IgD-negative memory B cell (primary cell): ENCODE results near the gene ARIH2. TPM values are rescaled to one million over a fixed set of nuclear protein-coding genes. Genes with fewer than 3 reads are reported as not detected.

ENCODE experiments used
- H3K27ac Mint-ChIP-seq, 3 donors: one replicate each; pipeline ENCODE4 v1.8.0; 2020 to 2022; ENCODE audit warnings: mild to moderate bottlenecking in 3 of 3, mixed read lengths in 3 of 3, moderate library complexity in 1 of 3
- H3K27me3 Mint-ChIP-seq: one replicate; pipeline ENCODE4 v1.8.0; 2021; ENCODE audit warnings: mixed read lengths
- H3K36me3 Mint-ChIP-seq: one replicate; pipeline ENCODE4 v1.8.0; 2020; ENCODE audit warnings: mild to moderate bottlenecking, mixed read lengths
- H3K4me1 Mint-ChIP-seq, 3 donors: one replicate each; pipeline ENCODE4 v1.8.0; 2020 to 2022; ENCODE audit warnings: mixed read lengths in 3 of 3, mild to moderate bottlenecking in 1 of 3
- H3K4me3 Mint-ChIP-seq, 4 donors: one replicate each; pipeline ENCODE4 v1.8.0; 2020 to 2022; ENCODE audit warnings: mild to moderate bottlenecking in 4 of 4, mixed read lengths in 4 of 4, moderate library complexity in 3 of 4
- H3K9me3 Mint-ChIP-seq, 3 donors: one replicate each; pipeline ENCODE4 v1.8.0; 2020 to 2021; ENCODE audit warnings: mixed read lengths in 3 of 3, mild to moderate bottlenecking in 1 of 3
- polyA plus RNA-seq: library from polyadenylated mRNA; unstranded; fragments of 300-500 nt; fragmentation: Illumina TruSeq; gene quantifications from one replicate; pipeline ENCODE4 v1.2.3, GENCODE V29; 2021

Gene ARIH2
- polyA plus RNA-seq, 1 donor from 2014 or later: 88.4 TPM

GRCh38 chr3:48945432-48945831, 26.8 kb downstream of the ARIH2 start:
- peak overlapping the region; percentile 20 to 68 (median 64) for H3K27ac Mint-ChIP-seq
- peaks cover 12 to 42% (median 20%) of the 10 kb centered on the region in 3 donors for H3K4me1 Mint-ChIP-seq
- H3K9me3 Mint-ChIP-seq: no peaks in the 10 kb centered on the region
- no peak overlapping the region for H3K4me3 Mint-ChIP-seq
- no peaks in the 10 kb centered on the region for H3K27me3 Mint-ChIP-seq
- H3K36me3 Mint-ChIP-seq: peaks cover 3% of the 10 kb centered on the region

- H3K27ac Mint-ChIP-seq: peak overlapping the region; percentile 20 to 93 (median 64)
- peaks cover 12 to 41% (median 20%) of the 10 kb centered on the region in 3 donors for H3K4me1 Mint-ChIP-seq
- H3K9me3 Mint-ChIP-seq: no peaks in the 10 kb centered on the region
- peaks cover 3% of the 10 kb centered on the region for H3K36me3 Mint-ChIP-seq
- no peaks in the 10 kb centered on the region for H3K27me3 Mint-ChIP-seq
- no peak overlapping the region for H3K4me3 Mint-ChIP-seq
Observed at GRCh38 chr3:48945891-48946549, 27.4 kb downstream of the ARIH2 start.

DNA sequence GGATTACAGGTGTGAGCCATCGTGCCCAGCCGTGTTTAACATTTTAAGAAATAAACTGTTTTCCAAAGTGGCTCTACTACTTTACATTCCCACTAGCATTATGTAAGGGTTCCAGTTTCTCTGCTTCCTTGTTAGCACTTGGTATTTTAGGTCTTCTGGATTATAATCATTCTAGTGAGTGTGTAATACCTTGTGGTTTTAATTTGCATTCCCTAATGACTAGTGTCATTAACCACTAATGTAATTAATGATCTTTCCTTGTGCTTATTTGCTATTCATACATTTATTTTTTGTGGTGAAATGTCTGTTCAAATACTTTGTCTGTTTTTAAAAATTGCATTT, 30.7 kb downstream of the ARIH2 start:
- H3K27ac Mint-ChIP-seq: no peak overlapping the region
- H3K36me3 Mint-ChIP-seq: no peaks in the 10 kb centered on the region
- no peaks in the 10 kb centered on the region for H3K9me3 Mint-ChIP-seq
- H3K4me1 Mint-ChIP-seq: peaks cover 22 to 27% (median 25%) of the 10 kb centered on the region in 3 donors
- no peak overlapping the region for H3K4me3 Mint-ChIP-seq
- H3K27me3 Mint-ChIP-seq: no peaks in the 10 kb centered on the region

DNA sequence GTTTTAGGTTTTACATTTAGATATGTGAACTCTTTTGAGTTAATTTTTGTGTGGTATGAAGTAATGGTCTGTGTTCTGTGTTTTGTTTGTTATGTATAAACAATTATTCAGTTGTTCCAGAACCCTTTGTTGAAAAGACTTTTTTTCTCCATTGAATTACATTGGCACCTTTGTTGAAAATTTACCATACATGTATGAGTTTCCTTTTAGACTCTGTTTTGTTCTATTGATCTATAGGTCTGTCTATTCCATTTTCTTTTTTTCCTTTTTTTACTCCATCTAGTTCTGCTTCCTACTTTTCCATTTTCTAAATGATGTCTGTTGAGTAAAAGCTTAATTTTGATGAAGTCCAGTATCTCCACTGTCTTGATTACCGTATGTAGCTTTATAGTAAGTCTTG, 31.4 kb downstream of the ARIH2 start:
- Mint-ChIP-seq H3K9me3 (no peaks in the 10 kb centered on the region), H3K4me1 (peaks cover 18 to 22% (median 20%) of the 10 kb centered on the region in 3 donors), H3K36me3 (no peaks in the 10 kb centered on the region), H3K27ac (no peak overlapping the region), H3K4me3 (no peak overlapping the region), H3K27me3 (no peaks in the 10 kb centered on the region)

GRCh38 chr3:48951764-48952163, 33.1 kb downstream of the ARIH2 start:
- Mint-ChIP-seq H3K9me3 (no peaks in the 10 kb centered on the region), H3K36me3 (no peaks in the 10 kb centered on the region), H3K27ac (no peak overlapping the region)

DNA sequence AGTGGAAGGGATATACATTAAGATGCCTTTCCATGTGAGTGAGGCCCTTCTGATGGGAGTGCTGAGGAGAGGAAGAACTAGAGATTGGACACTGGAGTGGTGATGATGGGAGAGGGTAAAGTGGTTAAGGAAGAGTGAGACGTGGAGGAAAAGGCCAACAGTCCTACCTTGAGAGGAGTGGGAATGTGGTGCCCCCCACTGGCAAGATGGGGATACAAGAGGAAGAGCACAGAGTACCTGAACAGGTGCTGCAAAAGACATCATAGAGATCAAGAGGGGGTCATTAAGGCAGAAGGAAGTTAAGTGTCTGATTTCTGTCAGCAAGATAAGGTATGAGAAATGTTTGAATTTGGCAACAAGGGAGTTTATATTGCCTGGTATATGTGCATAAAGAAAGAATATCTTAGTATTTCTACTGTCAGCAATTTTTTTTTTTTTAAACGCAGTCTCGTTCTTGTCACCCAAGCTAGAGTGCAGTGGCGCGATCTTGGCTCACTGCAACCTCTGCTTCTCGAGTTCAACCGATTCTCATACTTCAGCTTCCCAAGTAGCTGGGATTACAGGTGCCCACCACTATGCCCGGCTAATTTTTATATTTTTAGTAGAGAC, 34.0 kb downstream of the ARIH2 start:
- no peak overlapping the region for H3K4me3 Mint-ChIP-seq
- no peaks in the 10 kb centered on the region for H3K36me3 Mint-ChIP-seq
- H3K27ac Mint-ChIP-seq: no peak overlapping the region
- peaks cover 4 to 14% (median 13%) of the 10 kb centered on the region in 3 donors for H3K4me1 Mint-ChIP-seq
- no peaks in the 10 kb centered on the region for H3K9me3 Mint-ChIP-seq
- no peaks in the 10 kb centered on the region for H3K27me3 Mint-ChIP-seq

More at GRCh38 chr3:48951764-48952163, 33.1 kb downstream of the ARIH2 start:
- Mint-ChIP-seq H3K4me1 (peaks cover 5 to 14% (median 13%) of the 10 kb centered on the region in 3 donors), H3K27me3 (no peaks in the 10 kb centered on the region), H3K4me3 (no peak overlapping the region)

DNA sequence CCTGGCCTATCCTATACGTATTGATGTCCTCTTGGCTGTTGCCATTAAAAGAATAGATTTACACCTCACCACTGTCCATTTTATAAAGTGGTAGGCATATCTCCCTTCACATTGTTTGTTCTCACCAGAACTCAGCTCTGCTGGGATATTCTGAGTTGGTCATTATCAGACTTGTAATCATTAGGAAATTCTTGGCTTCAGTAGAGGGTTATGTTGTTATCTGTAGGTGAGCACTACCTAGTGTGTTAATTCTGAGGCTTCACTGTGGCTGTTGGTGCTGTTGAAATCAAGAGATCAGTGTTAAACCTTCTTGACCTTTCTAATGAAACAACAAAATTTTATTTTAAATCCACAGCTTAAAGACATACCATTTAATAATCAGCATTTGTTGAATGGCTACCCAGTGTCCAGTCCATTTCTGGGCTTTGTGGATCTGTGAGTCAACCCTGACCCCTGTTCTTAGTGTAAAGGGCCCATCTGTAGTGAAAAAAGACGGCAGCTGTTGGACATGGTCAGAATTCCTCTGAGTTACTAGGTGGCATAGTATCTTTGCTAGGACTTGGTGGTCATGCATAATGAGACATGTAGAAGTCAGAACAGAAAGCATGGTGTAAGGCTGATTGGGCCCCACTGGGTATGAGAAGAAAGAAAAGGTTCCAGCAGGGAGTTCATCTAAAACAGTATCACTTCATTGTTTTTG, 38.5 kb downstream of the ARIH2 start:
- Mint-ChIP-seq H3K27me3 (no peaks in the 10 kb centered on the region), H3K4me3 (no peak overlapping the region), H3K4me1 (peaks cover 9 to 18% (median 12%) of the 10 kb centered on the region in 3 donors), H3K36me3 (no peaks in the 10 kb centered on the region), H3K9me3 (no peaks in the 10 kb centered on the region), H3K27ac (peak overlapping the region in 1 of 3 donors; percentile 64)

- no peak overlapping the region for H3K4me3 Mint-ChIP-seq
- no peaks in the 10 kb centered on the region for H3K36me3 Mint-ChIP-seq
- no peaks in the 10 kb centered on the region for H3K27me3 Mint-ChIP-seq
- H3K9me3 Mint-ChIP-seq: no peaks in the 10 kb centered on the region
- H3K27ac Mint-ChIP-seq: peak overlapping the region; percentile 6 to 59 (median 39)
- peaks cover 8 to 9% (median 8%) of the 10 kb centered on the region in 3 donors for H3K4me1 Mint-ChIP-seq
Observed at GRCh38 chr3:48960841-48961413, 42.3 kb downstream of the ARIH2 start.

GRCh38 chr3:48962340-48962739, 43.7 kb downstream of the ARIH2 start:
- H3K27me3 Mint-ChIP-seq: no peaks in the 10 kb centered on the region
- no peaks in the 10 kb centered on the region for H3K36me3 Mint-ChIP-seq
- no peaks in the 10 kb centered on the region for H3K9me3 Mint-ChIP-seq
- peak overlapping the region in 1 of 3 donors; percentile 24 for H3K27ac Mint-ChIP-seq
- peaks cover 8 to 9% (median 9%) of the 10 kb centered on the region in 3 donors for H3K4me1 Mint-ChIP-seq
- no peak overlapping the region for H3K4me3 Mint-ChIP-seq

- H3K4me3 Mint-ChIP-seq: no peak overlapping the region
- H3K4me1 Mint-ChIP-seq: peaks cover 8 to 9% (median 9%) of the 10 kb centered on the region in 3 donors
- H3K27ac Mint-ChIP-seq: no peak overlapping the region
- no peaks in the 10 kb centered on the region for H3K27me3 Mint-ChIP-seq
- no peaks in the 10 kb centered on the region for H3K36me3 Mint-ChIP-seq
- no peaks in the 10 kb centered on the region for H3K9me3 Mint-ChIP-seq
Observed at GRCh38 chr3:48962939-48963338, 44.3 kb downstream of the ARIH2 start.

- Mint-ChIP-seq H3K27ac (no peak overlapping the region), H3K36me3 (no peaks in the 10 kb centered on the region)
Observed at GRCh38 chr3:48963591-48963990, 44.9 kb downstream of the ARIH2 start.

DNA sequence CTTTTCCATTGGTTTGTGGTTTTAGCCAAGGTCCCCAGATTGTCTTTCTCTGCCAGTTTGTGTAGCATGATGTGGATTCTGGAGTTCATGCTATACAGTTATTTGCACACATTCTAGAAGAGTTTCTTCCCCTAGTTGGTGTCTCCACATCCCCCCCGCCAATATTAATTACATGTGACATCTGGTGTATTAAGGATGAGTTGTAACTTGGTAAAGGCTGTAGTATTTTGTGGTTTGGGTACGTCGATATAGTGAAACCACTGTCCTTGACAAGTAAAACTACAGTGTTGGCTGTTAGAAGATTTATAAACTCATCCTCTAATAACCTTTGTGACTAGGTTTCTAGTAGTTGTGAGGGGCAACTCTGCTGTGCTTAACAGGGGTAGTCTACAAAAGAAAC, 47.7 kb downstream of the ARIH2 start:
- H3K27ac Mint-ChIP-seq: no peak overlapping the region
- no peaks in the 10 kb centered on the region for H3K27me3 Mint-ChIP-seq
- no peaks in the 10 kb centered on the region for H3K36me3 Mint-ChIP-seq
- no peaks in the 10 kb centered on the region for H3K9me3 Mint-ChIP-seq
- no peak overlapping the region for H3K4me3 Mint-ChIP-seq
- H3K4me1 Mint-ChIP-seq: peaks cover 0 to 1% (median 0%) of the 10 kb centered on the region in 3 donors

More at GRCh38 chr3:48963591-48963990, 44.9 kb downstream of the ARIH2 start:
- Mint-ChIP-seq H3K27me3 (no peaks in the 10 kb centered on the region), H3K4me1 (peaks cover 8 to 9% (median 9%) of the 10 kb centered on the region in 3 donors), H3K4me3 (no peak overlapping the region), H3K9me3 (no peaks in the 10 kb centered on the region)

DNA sequence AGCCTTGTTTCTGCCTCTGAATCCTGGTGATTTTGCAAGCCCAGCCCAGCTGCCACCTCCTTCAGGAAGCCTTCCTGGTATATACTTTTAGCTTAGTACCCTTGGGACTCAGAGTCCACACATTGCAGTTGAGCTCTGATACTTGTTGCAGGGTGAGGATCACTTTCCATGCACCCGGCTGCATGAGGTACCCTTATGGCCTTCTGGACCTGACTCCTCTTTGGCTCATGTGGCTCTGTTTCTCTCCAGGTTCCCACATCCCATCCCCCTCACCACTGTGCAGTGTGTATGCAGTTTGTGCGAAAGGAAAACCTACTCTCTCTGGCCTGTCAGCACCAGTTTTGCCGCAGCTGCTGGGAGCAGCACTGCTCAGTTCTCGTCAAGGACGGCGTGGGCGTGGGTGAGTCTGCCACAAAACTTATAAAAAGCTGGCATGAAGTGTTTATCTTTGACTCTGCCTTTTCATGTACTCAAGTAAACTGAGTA, 48.3 kb downstream of the ARIH2 start:
- Mint-ChIP-seq H3K4me3 (no peak overlapping the region), H3K4me1 (peaks cover 0 to 1% (median 0%) of the 10 kb centered on the region in 3 donors), H3K27me3 (no peaks in the 10 kb centered on the region), H3K27ac (no peak overlapping the region), H3K36me3 (no peaks in the 10 kb centered on the region), H3K9me3 (no peaks in the 10 kb centered on the region)

GRCh38 chr3:48970586-48970985, 51.9 kb downstream of the ARIH2 start:
- Mint-ChIP-seq H3K4me3 (no peak overlapping the region), H3K36me3 (no peaks in the 10 kb centered on the region)

More at GRCh38 chr3:48970586-48970985, 51.9 kb downstream of the ARIH2 start:
- Mint-ChIP-seq H3K9me3 (no peaks in the 10 kb centered on the region), H3K4me1 (peaks cover 0 to 1% (median 0%) of the 10 kb centered on the region in 3 donors), H3K27ac (no peak overlapping the region), H3K27me3 (no peaks in the 10 kb centered on the region)
